ENCODE results near the gene GNAO1. TPM values are rescaled to one million over a fixed set of nuclear protein-coding genes. Genes with fewer than 3 reads are reported as not detected.
A peak's percentile ranks its signal among the peaks of the same experiment; 100 is the strongest.

GNAO1 gene
- total and polyA plus RNA-seq, 8 donors: 1.2 to 13.4 (median 4.8) TPM

GRCh38 chr16:56191835-56192634 lies 746 bp downstream of the GNAO1 start:
- H3K9me3 ChIP-seq: no peaks in the 10 kb centered on the region
- ATAC-seq (no peak), DNase-seq (peak in 2 of 6 donors; percentile 10 to 65), FAIRE-seq (no peak)
- H3K4me1 ChIP-seq: no peaks in the 10 kb centered on the region
- H3K4me3 ChIP-seq: peak overlapping the region; percentile 12 to 55 (median 44)
- TF ChIP-seq CTCF (IDR thresholded peaks at IDR 0.05): no peak
- no peak overlapping the region for H3K27ac ChIP-seq
- intact Hi-C loops (cut with DNase I): no loop called here
- peaks cover 0 to 22% (median 2%) of the 10 kb centered on the region in 4 donors for H3K27me3 ChIP-seq
- WGBS, 2 donors: 2% methylated on average over 29 to 46 of the region's 46 CpGs
- H3K36me3 ChIP-seq: no peaks in the 10 kb centered on the region

- Histone ChIP-seq H3K27me3 (peaks cover 0 to 22% (median 2%) of the 10 kb centered on the region in 4 donors), H3K27ac (no peak overlapping the region), H3K4me1 (no peaks in the 10 kb centered on the region), H3K9me3 (no peaks in the 10 kb centered on the region), H3K36me3 (no peaks in the 10 kb centered on the region), H3K4me3 (no peak overlapping the region)
- no peak for ATAC-seq
- no peak for TF ChIP-seq CTCF (IDR thresholded peaks at IDR 0.05)
- 11 to 15% methylated on average over 6 of the region's 6 CpGs for WGBS, 2 donors
- no peak for DNase-seq
- FAIRE-seq: no peak
- intact Hi-C loops (cut with DNase I): no loop called here
Measured at GRCh38 chr16:56192635-56192945, 1.3 kb downstream of the GNAO1 start.

GRCh38 chr16:56192986-56193945 lies 2.0 kb downstream of the GNAO1 start:
- Histone ChIP-seq H3K27me3 (peaks cover 0 to 22% (median 4%) of the 10 kb centered on the region in 4 donors), H3K27ac (no peak overlapping the region), H3K4me1 (no peaks in the 10 kb centered on the region), H3K4me3 (no peak overlapping the region), H3K9me3 (no peaks in the 10 kb centered on the region), H3K36me3 (no peaks in the 10 kb centered on the region)
- ATAC-seq (no peak), DNase-seq (no peak), FAIRE-seq (no peak)
- WGBS, 2 donors: 10 to 13% methylated on average over 32 to 33 of the region's 33 CpGs
- intact Hi-C loops (cut with DNase I): no loop called here
- no peak for TF ChIP-seq CTCF (IDR thresholded peaks at IDR 0.05)

- WGBS, 2 donors: 3% methylated on average over 48 of the region's 48 CpGs
- Histone ChIP-seq H3K36me3 (no peaks in the 10 kb centered on the region), H3K4me1 (no peaks in the 10 kb centered on the region), H3K27ac (no peak overlapping the region), H3K9me3 (no peaks in the 10 kb centered on the region), H3K27me3 (peaks cover 0 to 22% (median 5%) of the 10 kb centered on the region in 4 donors), H3K4me3 (peak overlapping the region in 1 of 4 donors; percentile 22)
- DNase-seq (peak; percentile 76 to 92 (median 84)), FAIRE-seq (no peak), ATAC-seq (peak; percentile 89 to 92 (median 90))
- intact Hi-C loops (cut with DNase I): no loop called here
- no peak for TF ChIP-seq CTCF (IDR thresholded peaks at IDR 0.05)
Measured at GRCh38 chr16:56193951-56194726, 2.9 kb downstream of the GNAO1 start.
